NCI-H1436 (cell line): Measurements from ENCODE around the gene CACNB1.

Experiments used
- DNase-seq: peaks from one replicate; lab custom pipeline; 2025; lab: John Stamatoyannopoulos, UW

CACNB1 gene

GRCh38 chr17:39123627-39124026 lies 73.8 kb downstream of the CACNB1 start:
- no peak for DNase-seq
